Tibial nerve (tissue), 4 donors: Measurements from ENCODE around the gene ACADSB.

ENCODE experiments used
- CTCF ChIP-seq, 5 experiments: fragments of 200-600 bp in 3 of 5; fragments of 450-650 bp in 2 of 5; sonication (generic) in 3 of 5; IDR thresholded peaks; one replicate each; pipeline ENCODE4 v1.5.1; 2016 to 2019; ENCODE audit warnings: antibody characterized with exemption in 5 of 5, mild to moderate bottlenecking in 3 of 5, moderate library complexity in 2 of 5
- EP300 ChIP-seq, 2 donors: sonication (generic); formaldehyde crosslinking; IDR thresholded peaks; one replicate each; pipeline ENCODE4 v1.6.1; 2017; ENCODE audit warnings: antibody characterized with exemption in 2 of 2, mild to moderate bottlenecking in 1 of 2

GRCh38 chr10:122986335-122986734, 22.5 kb upstream of the ACADSB start:
- no peak for TF ChIP-seq CTCF (IDR thresholded peaks at IDR 0.05)
- no peak for TF ChIP-seq EP300 (IDR thresholded peaks at IDR 0.05)
